ENCODE measurements around the gene RIPOR3. TPM values are rescaled to one million over a fixed set of nuclear protein-coding genes. Genes with fewer than 3 reads are reported as not detected.

RIPOR3 gene
- polyA plus RNA-seq, 1 of the 3 experiments (the other 2 are of a cell fraction), result 1.2 TPM

- Histone ChIP-seq H3K27ac (ENCODE audit: low read depth in 2 of 2, low read length in 1 of 2) (no peak overlapping the region), H3F3A (replicated peaks; ENCODE audit: insufficient read depth) (no peaks in the 10 kb centered on the region), H4K20me1 (ENCODE audit: insufficient read depth) (no peaks in the 10 kb centered on the region), H3K4me3 (ENCODE audit: low read depth in 2 of 2, low read length in 1 of 2) (no peak overlapping the region), H3K9me2 (no peaks in the 10 kb centered on the region), H3K79me2 (ENCODE audit: insufficient read depth) (no peaks in the 10 kb centered on the region), H2AFZ (ENCODE audit: low read depth) (no peak overlapping the region), H3K9ac (no peak overlapping the region), H3K9me3 (no peaks in the 10 kb centered on the region), H3K36me3 (replicated peaks in 1 of 2; ENCODE audit: control insufficient read depth in 1 of 2, insufficient read depth in 2 of 2, low read length in 1 of 2) (no peaks in the 10 kb centered on the region), H3K27me3 (ENCODE audit: insufficient read depth) (no peaks in the 10 kb centered on the region), H3K4me2 (no peak overlapping the region), H3K4me1 (ENCODE audit: control insufficient read depth in 1 of 2, insufficient read depth in 2 of 2, low read depth in 1 of 2, low read length in 1 of 2) (peaks cover 0 to 17% of the 10 kb centered on the region in 2 experiments; a peak in 1 of 4 replicates)
- no peak for DNase-seq
- TF ChIP-seq JUND (IDR thresholded peaks at IDR 0.05) (no peak), EP300 (IDR thresholded peaks at IDR 0.05; ENCODE audit: borderline replicate concordance in 1 of 2, low read depth in 1 of 2, low read length in 1 of 2) (no peak), RAD21 (IDR thresholded peaks at IDR 0.05; ENCODE audit: low read length) (no peak), TEAD4 (IDR thresholded peaks at IDR 0.05; ENCODE audit: borderline replicate concordance, insufficient read depth) (no peak), FOXJ3 (CRISPR knock-in tag; IDR thresholded peaks at IDR 0.05) (no peak), NRF1 (IDR thresholded peaks at IDR 0.05; ENCODE audit: low read depth, low read length) (no peak), RCOR1 (IDR thresholded peaks at IDR 0.05; ENCODE audit: low read length) (no peak), TAF1 (IDR thresholded peaks at IDR 0.05; ENCODE audit: borderline replicate concordance, low read depth, low read length) (no peak), POLR2AphosphoS5 (IDR thresholded peaks at IDR 0.05; ENCODE audit: low read depth, low read length) (no peak), EZH2phosphoT487 (IDR thresholded peaks at IDR 0.05; ENCODE audit: borderline replicate concordance, low read depth) (no peak), NFIC (IDR thresholded peaks at IDR 0.05; ENCODE audit: borderline replicate concordance) (no peak), SIN3A (IDR thresholded peaks at IDR 0.05; ENCODE audit: borderline replicate concordance, low read depth, low read length) (no peak), USF2 (IDR thresholded peaks at IDR 0.05; ENCODE audit: borderline replicate concordance, low read depth, low read length) (no peak), GATA2 (CRISPR knock-in tag; IDR thresholded peaks at IDR 0.05) (no peak), GABPA (IDR thresholded peaks at IDR 0.05; ENCODE audit: low read depth) (no peak), TCF12 (IDR thresholded peaks at IDR 0.05) (no peak), SMC3 (IDR thresholded peaks at IDR 0.05; ENCODE audit: low read depth, low read length) (no peak), PBX3 (IDR thresholded peaks at IDR 0.05) (no peak)
- WGBS (ENCODE audit: low lambda C conversion rate), result 91% methylated on average over 20 of the region's 21 CpGs
- ChIA-PET CTCF (no interaction called here), POLR2A (no interaction called here)
These were observed 60.6 kb downstream of the RIPOR3 start for GRCh38 chr20:50630578-50631263.

Measured in SK-N-SH (cell line).